ENCODE results near the gene ITGA11. TPM values are rescaled to one million over a fixed set of nuclear protein-coding genes. Genes with fewer than 3 reads are reported as not detected.

The ITGA11 gene
- total RNA-seq, 2 experiments from 2014 or later, result 1.7 to 3.6 TPM

DNA sequence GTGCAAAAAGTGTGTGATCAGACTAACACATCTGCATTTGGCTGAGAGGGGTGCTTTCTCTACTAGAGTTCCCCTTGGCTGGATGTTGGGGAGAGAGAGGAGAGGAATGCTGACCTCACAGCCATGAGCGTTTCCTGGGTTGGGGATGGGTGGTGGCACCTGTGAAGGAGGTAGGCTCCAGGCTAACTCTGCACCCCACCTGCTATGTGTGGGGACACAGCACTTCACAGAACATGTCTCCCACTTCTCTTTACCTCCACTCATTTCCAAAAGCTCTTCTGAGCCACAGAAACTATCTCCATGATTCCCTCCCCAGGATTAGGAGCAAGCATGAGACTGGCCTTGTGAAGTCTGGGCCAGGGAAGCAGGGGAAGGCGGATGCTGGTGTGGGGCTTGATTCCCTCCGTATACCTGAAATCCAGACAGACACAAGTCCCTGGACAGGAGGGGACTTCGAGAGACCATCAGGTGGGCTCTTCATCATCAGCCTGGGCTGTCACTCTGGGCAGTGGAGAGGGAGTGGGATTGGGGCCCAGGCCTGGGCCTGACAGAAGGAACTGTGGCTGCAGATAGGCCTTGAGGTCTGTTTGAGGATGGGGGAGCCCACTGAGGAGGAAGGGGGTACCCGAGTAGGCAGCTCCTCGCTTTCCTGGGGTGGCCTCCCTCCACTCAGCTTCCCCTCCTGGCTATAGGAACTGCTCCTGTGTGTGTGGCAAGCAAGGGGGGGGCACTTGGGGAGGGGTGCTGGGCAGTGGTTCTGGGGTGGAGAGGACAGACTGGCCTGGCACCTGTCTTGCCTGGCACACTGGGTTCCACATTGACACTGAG, 113.7 kb downstream of the ITGA11 start:
- Mint-ChIP-seq H3K4me1 (ENCODE audit: low read depth) (no peaks in the 10 kb centered on the region), H3K27ac (no peak overlapping the region), H3K4me3 (no peak overlapping the region), H3K36me3 (ENCODE audit: low read depth) (no peaks in the 10 kb centered on the region), H3K27me3 (no peaks in the 10 kb centered on the region), H3K9me3 (no peaks in the 10 kb centered on the region)
- POLR2A ChIA-PET, result no interaction called here
- DNase-seq (no peak), ATAC-seq (no peak)
- TF ChIP-seq, protein P1, sequence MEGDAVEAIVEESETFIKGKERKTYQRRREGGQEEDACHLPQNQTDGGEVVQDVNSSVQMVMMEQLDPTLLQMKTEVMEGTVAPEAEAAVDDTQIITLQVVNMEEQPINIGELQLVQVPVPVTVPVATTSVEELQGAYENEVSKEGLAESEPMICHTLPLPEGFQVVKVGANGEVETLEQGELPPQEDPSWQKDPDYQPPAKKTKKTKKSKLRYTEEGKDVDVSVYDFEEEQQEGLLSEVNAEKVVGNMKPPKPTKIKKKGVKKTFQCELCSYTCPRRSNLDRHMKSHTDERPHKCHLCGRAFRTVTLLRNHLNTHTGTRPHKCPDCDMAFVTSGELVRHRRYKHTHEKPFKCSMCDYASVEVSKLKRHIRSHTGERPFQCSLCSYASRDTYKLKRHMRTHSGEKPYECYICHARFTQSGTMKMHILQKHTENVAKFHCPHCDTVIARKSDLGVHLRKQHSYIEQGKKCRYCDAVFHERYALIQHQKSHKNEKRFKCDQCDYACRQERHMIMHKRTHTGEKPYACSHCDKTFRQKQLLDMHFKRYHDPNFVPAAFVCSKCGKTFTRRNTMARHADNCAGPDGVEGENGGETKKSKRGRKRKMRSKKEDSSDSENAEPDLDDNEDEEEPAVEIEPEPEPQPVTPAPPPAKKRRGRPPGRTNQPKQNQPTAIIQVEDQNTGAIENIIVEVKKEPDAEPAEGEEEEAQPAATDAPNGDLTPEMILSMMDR (IDR thresholded peaks at IDR 0.05), result no peak
- CTCF ChIA-PET, result no interaction called here
- intact Hi-C loops (cut with micrococcal nuclease), result no loop called here

- no peak overlapping the region for H3K4me3 Mint-ChIP-seq
- no peak for DNase-seq
- CTCF ChIA-PET, result interaction anchor here (1.0 kb wide), 1 partner anchor 11 kb away, joined by 3 read pairs; no protein-coding TSS in a partner anchor
These were observed 114.5 kb downstream of the ITGA11 start for GRCh38 chr15:68317281-68318007.

GRCh38 chr15:68316061-68316804, 115.7 kb downstream of the ITGA11 start:
- no peaks in the 10 kb centered on the region for H3K9me3 Mint-ChIP-seq
- CTCF ChIA-PET, result interaction anchor here (0.7 to 1.1 kb wide), 4 partner anchors 10 to 244 kb away, joined by 3 to 5 read pairs (median 3); no protein-coding TSS in a partner anchor

More at GRCh38 chr15:68317281-68318007, 114.5 kb downstream of the ITGA11 start:
- POLR2A ChIA-PET, result no interaction called here
- H3K27ac Mint-ChIP-seq, result no peak overlapping the region
- no peaks in the 10 kb centered on the region for H3K4me1 Mint-ChIP-seq (ENCODE audit: low read depth)
- no peaks in the 10 kb centered on the region for H3K9me3 Mint-ChIP-seq
- ATAC-seq, result no peak
- TF ChIP-seq, protein P1 (IDR thresholded peaks at IDR 0.05), result no peak
- no peaks in the 10 kb centered on the region for H3K27me3 Mint-ChIP-seq
- intact Hi-C loops (cut with micrococcal nuclease), result no loop called here
- no peaks in the 10 kb centered on the region for H3K36me3 Mint-ChIP-seq (ENCODE audit: low read depth)

GRCh38 chr15:68315495-68316031, 116.4 kb downstream of the ITGA11 start:
- CTCF ChIA-PET, result interaction anchor here (0.7 to 1.1 kb wide), 3 partner anchors 9 to 244 kb away, joined by 3 to 5 read pairs (median 3); no protein-coding TSS in a partner anchor
- no peak for DNase-seq
- no peak for ATAC-seq
- Mint-ChIP-seq H3K4me1 (ENCODE audit: low read depth) (no peaks in the 10 kb centered on the region), H3K36me3 (ENCODE audit: low read depth) (no peaks in the 10 kb centered on the region), H3K4me3 (no peak overlapping the region), H3K9me3 (no peaks in the 10 kb centered on the region), H3K27ac (no peak overlapping the region), H3K27me3 (no peaks in the 10 kb centered on the region)
- POLR2A ChIA-PET, result interaction anchor here (1.4 kb wide), 1 partner anchor 37 kb away, joined by 4 read pairs; the partner anchor contains the start of gene FEM1B
- intact Hi-C loops (cut with micrococcal nuclease), result no loop called here
- TF ChIP-seq, protein P1 (IDR thresholded peaks at IDR 0.05), result no peak

More at GRCh38 chr15:68316061-68316804, 115.7 kb downstream of the ITGA11 start:
- Mint-ChIP-seq H3K4me3 (no peak overlapping the region), H3K27me3 (no peaks in the 10 kb centered on the region), H3K27ac (no peak overlapping the region), H3K36me3 (ENCODE audit: low read depth) (no peaks in the 10 kb centered on the region), H3K4me1 (ENCODE audit: low read depth) (no peaks in the 10 kb centered on the region)
- TF ChIP-seq, protein P1 (IDR thresholded peaks at IDR 0.05), result no peak
- DNase-seq (no peak), ATAC-seq (no peak)
- POLR2A ChIA-PET, result interaction anchor here (1.4 kb wide), 1 partner anchor 38 kb away, joined by 4 read pairs; the partner anchor contains the start of gene FEM1B
- intact Hi-C loops (cut with micrococcal nuclease), result no loop called here

Data from activated CD8-positive, alpha-beta T cell treated with anti-CD3 and anti-CD28 coated beads for 36 hours (primary cell).